HFFc6 (cell line): Measurements from ENCODE around the gene GTF2F2. TPM values are rescaled to one million over a fixed set of nuclear protein-coding genes. Genes with fewer than 3 reads are reported as not detected.

Experiments used
- DNase-seq: peaks from one replicate; pipeline ENCODE4 v3.0.0-alpha.2; 2018
- H3K27ac Mint-ChIP-seq: 2 replicates; pipeline ENCODE4 v1.8.0; 2020; ENCODE audit warnings: mild to moderate bottlenecking, mixed read lengths
- H3K27me3 Mint-ChIP-seq: 2 replicates; pipeline ENCODE4 v1.8.0; 2021; ENCODE audit warnings: mild to moderate bottlenecking, moderate library complexity, mixed read lengths; ENCODE audit not compliant: insufficient read depth
- H3K36me3 Mint-ChIP-seq: 2 replicates; pipeline ENCODE4 v1.8.0; 2021; ENCODE audit warnings: low read depth, mixed read lengths
- H3K4me1 Mint-ChIP-seq: 2 replicates; pipeline ENCODE4 v1.8.0; 2020; ENCODE audit warnings: low read depth, mixed read lengths
- H3K4me3 Mint-ChIP-seq: 2 replicates; pipeline ENCODE4 v1.8.0; 2020; ENCODE audit warnings: mild to moderate bottlenecking, moderate library complexity, mixed read lengths
- H3K9me3 Mint-ChIP-seq: 2 replicates; pipeline ENCODE4 v1.8.0; 2020; ENCODE audit warnings: mild to moderate bottlenecking, mixed read lengths
- total RNA-seq, 6 experiments: library from RNA; stranded (reverse); fragmentation: NEBNext Ultra II Directional; extraction: Animal tissue kit (Norgen Biotek cat#: 25700); gene quantifications; 2 replicates in 1 of 6; 3 replicates in 5 of 6; pipeline ENCODE4 v1.2.3, GENCODE V29; 2021
- TF ChIP-seq, protein P1 (sequence below): fragments of 200-600 bp; sonication (generic); IDR thresholded peaks from 2 replicates; pipeline ENCODE4 v1.5.0; 2021; ENCODE audit warnings: antibody characterized with exemption, mild to moderate bottlenecking

The GTF2F2 gene
- total RNA-seq, 6 experiments from 2014 or later = 22.9 to 31.5 (median 24.7) TPM

DNA sequence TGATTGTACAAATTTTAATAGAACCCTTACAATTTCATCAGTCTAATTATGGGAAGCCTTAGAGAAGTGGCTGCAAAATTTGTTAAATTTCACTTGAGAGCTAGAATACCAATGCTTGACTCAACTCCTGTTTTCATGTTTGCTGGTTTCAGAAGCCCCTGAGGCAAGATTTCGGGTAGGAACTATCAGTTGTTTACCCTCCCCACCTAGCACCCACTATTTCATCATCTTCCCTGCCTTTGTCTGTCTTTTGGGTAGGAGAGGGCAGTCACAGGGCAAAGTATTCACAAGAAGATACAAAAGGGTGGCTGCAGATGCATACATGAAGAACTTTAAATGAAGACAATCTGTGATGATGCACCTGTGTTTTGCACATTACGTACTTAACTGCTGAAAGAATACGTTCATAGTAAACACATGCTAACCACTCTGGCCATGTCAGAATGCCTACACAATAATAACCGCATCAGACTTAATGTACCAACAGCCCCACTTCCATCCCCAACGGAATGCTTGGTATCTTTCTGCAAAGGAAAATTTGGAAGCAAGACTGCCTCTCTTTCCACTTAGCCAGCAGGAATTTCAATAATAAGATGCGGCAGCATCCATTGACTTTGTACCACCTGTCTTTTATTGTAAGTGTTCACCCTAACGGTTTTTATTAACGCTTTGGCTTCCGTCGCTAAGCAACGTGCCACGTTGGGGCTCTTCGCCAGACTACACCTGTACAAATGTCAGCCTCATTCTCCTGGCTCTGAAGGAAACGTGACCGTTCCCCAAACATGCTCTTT, 190.2 kb downstream of the GTF2F2 start:
- no peaks in the 10 kb centered on the region for H3K36me3 Mint-ChIP-seq
- no peaks in the 10 kb centered on the region; the same call in 1 of the 2 replicates for H3K27me3 Mint-ChIP-seq
- H3K4me1 Mint-ChIP-seq = peaks cover 21% of the 10 kb centered on the region
- H3K9me3 Mint-ChIP-seq = no peaks in the 10 kb centered on the region
- DNase-seq = no peak
- no peak overlapping the region for H3K27ac Mint-ChIP-seq
- H3K4me3 Mint-ChIP-seq = peak overlapping the region; percentile 87
- TF ChIP-seq, protein P1, sequence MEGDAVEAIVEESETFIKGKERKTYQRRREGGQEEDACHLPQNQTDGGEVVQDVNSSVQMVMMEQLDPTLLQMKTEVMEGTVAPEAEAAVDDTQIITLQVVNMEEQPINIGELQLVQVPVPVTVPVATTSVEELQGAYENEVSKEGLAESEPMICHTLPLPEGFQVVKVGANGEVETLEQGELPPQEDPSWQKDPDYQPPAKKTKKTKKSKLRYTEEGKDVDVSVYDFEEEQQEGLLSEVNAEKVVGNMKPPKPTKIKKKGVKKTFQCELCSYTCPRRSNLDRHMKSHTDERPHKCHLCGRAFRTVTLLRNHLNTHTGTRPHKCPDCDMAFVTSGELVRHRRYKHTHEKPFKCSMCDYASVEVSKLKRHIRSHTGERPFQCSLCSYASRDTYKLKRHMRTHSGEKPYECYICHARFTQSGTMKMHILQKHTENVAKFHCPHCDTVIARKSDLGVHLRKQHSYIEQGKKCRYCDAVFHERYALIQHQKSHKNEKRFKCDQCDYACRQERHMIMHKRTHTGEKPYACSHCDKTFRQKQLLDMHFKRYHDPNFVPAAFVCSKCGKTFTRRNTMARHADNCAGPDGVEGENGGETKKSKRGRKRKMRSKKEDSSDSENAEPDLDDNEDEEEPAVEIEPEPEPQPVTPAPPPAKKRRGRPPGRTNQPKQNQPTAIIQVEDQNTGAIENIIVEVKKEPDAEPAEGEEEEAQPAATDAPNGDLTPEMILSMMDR = no peak

DNA sequence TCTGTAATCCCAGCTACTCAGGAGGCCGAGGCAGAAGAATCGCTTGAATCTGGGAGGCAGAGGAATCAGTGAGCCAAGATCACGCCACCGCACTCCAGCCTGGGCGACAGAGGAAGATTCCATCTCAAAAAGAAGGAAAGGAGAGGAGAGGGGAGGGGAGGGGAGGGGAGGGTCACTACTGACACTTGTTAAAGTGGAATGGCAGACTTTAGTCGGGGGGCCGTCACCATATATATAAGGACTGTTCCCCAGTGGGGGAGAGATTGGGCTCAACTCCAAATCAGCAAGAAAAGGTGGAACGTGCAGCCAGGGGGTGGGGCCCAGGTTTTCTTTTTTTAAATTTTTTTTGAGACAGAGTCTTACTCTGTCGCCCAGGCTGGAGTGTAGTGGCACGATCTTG, 194.5 kb downstream of the GTF2F2 start:
- Mint-ChIP-seq H3K4me3 (no peak overlapping the region), H3K27ac (no peak overlapping the region), H3K36me3 (no peaks in the 10 kb centered on the region), H3K9me3 (no peaks in the 10 kb centered on the region), H3K27me3 (no peaks in the 10 kb centered on the region; the same call in 1 of the 2 replicates), H3K4me1 (peaks cover 22% of the 10 kb centered on the region)
- TF ChIP-seq, protein P1 = no peak
- no peak for DNase-seq

DNA sequence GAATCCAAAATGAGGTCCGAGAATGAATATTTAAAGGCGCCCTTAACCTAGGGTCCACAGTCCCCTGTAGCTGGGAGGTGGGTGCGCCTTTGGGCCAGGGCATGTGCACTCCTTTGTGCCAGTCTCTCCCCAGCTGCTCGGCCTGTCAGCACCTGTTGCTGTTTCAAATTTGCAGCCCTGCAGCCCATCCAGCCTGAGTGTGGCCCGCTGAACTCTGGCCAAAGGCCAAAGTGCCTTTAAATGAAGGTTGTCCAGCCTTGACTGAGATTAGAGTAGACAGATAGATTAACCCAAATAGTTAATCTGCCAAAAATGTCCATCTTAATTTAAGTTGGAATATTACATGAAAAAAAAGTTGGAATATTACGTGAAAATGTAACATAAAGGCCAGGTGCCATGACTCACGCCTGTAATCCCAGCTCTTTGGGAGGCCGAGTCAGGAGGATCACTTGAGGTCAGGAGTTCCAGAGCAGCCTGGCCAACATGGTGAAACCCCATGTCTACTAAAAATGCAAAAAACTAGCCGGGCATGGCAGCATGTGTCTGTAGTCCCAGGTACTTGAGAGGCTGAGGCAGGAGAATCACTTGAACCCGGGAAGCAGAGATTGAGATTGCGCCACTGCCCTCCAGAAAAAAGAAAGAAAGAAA, 195.3 kb downstream of the GTF2F2 start:
- TF ChIP-seq, protein P1 = no peak
- Mint-ChIP-seq H3K27me3 (no peaks in the 10 kb centered on the region; the same call in 1 of the 2 replicates), H3K4me1 (peaks cover 24% of the 10 kb centered on the region), H3K4me3 (no peak overlapping the region), H3K9me3 (no peaks in the 10 kb centered on the region), H3K27ac (no peak overlapping the region), H3K36me3 (no peaks in the 10 kb centered on the region)
- DNase-seq = no peak

DNA sequence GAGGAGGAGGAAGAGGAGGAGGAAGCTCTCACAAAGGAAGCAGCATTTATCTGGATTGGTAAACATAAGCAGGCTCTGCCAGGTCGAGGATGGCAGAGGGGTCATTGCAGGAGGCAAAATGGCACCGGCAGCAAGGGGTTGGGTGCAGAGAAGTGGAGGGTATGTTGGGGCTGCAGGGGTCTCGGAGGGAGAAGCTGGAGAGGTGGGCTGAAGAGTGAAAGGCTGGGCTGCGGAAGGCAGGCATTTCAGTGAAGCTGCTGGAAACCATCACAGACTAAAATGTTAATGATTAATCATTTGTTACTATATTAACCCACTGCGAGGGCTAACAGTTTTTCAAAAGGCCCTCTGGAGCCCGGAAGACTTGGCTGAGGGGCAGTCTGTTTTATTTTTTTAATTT, 196.0 kb downstream of the GTF2F2 start:
- H3K27ac Mint-ChIP-seq = no peak overlapping the region
- no peaks in the 10 kb centered on the region for H3K36me3 Mint-ChIP-seq
- no peaks in the 10 kb centered on the region for H3K9me3 Mint-ChIP-seq
- TF ChIP-seq, protein P1 = no peak
- DNase-seq = no peak
- no peak overlapping the region for H3K4me3 Mint-ChIP-seq
- peaks cover 17% of the 10 kb centered on the region for H3K4me1 Mint-ChIP-seq
- no peaks in the 10 kb centered on the region; the same call in 1 of the 2 replicates for H3K27me3 Mint-ChIP-seq

DNA sequence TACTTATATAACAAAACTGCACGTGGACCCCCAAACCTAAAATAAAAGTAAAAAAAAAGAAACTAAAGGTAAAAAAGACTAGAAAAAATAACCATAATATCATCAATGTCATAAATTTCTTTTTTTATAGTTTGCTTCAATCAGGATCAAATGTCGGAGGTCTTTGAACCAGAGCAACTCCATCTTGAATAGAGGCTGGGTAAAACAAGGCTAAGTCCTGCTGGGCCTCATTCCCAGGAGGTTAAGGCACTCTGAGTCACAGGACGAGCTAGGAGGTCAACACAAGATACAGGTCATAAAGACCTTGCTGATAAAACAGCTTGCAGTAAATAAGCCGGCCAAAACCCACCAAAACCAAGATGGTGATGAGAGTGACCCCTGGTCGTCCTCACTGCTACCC, 196.7 kb downstream of the GTF2F2 start:
- DNase-seq = no peak
- Mint-ChIP-seq H3K27me3 (no peaks in the 10 kb centered on the region; the same call in 1 of the 2 replicates), H3K4me1 (peaks cover 15% of the 10 kb centered on the region), H3K9me3 (no peaks in the 10 kb centered on the region), H3K36me3 (no peaks in the 10 kb centered on the region), H3K4me3 (no peak overlapping the region), H3K27ac (no peak overlapping the region)
- TF ChIP-seq, protein P1 = no peak
